HCT116 (cell line): ENCODE measurements around the gene ASB4.

Experiments
- ELF1 ChIP-seq: IDR thresholded peaks from 2 replicates; pipeline ENCODE4 v1.6.1; 2012; ENCODE audit warnings: low read depth, borderline replicate concordance
- ZFX ChIP-seq: fragments of 450-650 bp; IDR thresholded peaks from 2 replicates; pipeline ENCODE4 v1.6.1; 2017

GRCh38 chr7:95527033-95527775 lies 41.5 kb downstream of the ASB4 start:
- TF ChIP-seq ZFX = no peak
- TF ChIP-seq ELF1 = no peak
